GDM1 (cell line): ENCODE measurements around the gene RAI1.
"Not testable (repeated sequence)": the region's sequence is repeated elsewhere in the genome, so short reads cannot be mapped to it uniquely, and the experiment has no call there.

ENCODE experiments used
- DNase-seq: peaks from one replicate; lab custom pipeline; 2025; lab: John Stamatoyannopoulos, UW

Gene RAI1, protein sequence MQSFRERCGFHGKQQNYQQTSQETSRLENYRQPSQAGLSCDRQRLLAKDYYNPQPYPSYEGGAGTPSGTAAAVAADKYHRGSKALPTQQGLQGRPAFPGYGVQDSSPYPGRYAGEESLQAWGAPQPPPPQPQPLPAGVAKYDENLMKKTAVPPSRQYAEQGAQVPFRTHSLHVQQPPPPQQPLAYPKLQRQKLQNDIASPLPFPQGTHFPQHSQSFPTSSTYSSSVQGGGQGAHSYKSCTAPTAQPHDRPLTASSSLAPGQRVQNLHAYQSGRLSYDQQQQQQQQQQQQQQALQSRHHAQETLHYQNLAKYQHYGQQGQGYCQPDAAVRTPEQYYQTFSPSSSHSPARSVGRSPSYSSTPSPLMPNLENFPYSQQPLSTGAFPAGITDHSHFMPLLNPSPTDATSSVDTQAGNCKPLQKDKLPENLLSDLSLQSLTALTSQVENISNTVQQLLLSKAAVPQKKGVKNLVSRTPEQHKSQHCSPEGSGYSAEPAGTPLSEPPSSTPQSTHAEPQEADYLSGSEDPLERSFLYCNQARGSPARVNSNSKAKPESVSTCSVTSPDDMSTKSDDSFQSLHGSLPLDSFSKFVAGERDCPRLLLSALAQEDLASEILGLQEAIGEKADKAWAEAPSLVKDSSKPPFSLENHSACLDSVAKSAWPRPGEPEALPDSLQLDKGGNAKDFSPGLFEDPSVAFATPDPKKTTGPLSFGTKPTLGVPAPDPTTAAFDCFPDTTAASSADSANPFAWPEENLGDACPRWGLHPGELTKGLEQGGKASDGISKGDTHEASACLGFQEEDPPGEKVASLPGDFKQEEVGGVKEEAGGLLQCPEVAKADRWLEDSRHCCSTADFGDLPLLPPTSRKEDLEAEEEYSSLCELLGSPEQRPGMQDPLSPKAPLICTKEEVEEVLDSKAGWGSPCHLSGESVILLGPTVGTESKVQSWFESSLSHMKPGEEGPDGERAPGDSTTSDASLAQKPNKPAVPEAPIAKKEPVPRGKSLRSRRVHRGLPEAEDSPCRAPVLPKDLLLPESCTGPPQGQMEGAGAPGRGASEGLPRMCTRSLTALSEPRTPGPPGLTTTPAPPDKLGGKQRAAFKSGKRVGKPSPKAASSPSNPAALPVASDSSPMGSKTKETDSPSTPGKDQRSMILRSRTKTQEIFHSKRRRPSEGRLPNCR (N-terminal part only)

DNA sequence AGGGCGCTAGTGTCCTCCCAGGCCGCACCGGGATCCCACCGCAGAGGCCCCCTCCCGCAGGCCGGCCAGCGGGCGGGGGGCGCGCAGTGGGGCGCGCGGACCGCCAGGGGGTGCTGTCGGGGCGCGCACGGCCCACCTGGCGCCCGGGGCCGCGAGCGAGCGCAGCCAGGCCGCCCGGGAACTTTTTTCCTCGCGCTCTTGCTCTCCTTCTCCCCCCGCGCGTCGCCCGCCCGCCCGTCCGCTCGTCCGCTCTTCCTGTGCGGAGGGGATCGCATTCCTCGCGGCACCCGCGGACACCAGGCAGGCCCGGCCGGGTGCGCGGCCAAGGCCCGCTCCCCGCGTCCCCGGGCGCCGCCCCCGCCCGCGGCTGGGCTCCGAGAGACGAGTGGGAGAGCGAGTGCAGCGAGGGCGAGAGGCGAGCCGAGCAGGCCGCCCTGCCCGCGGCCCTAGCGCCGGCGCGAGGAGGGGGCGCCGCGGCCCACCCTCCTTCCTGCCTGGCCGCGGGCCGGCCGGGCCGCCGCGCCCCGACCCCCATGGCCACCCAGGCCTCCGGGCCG is at the start of gene RAI1:
Gene RAI1, plus strand, starts transcription at position 272 of the 557 bp plus-strand sequence. CDS start 111,491 bp downstream, outside the sequence.
- peak; percentile 76 for DNase-seq

DNA sequence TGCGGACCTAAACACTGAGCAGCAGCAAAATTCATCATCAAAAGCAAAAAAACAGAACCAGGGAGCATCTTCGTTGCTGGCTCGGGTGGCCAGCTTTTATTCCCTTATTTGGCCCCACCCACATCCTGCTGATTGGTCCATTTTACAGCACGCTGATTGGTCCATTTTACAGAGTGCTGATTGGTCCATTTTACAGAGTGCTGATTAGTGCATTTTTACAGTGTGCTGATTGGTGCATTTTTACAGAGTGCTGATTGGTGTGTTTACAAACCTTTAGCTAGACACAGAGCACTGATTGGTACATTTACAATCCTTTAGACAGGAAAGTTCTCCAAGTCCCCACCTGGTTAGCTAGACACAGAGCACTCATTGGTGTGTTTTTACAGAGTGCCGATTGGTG is 48.6 kb upstream of the RAI1 start:
- DNase-seq = not testable (repeated sequence)

DNA sequence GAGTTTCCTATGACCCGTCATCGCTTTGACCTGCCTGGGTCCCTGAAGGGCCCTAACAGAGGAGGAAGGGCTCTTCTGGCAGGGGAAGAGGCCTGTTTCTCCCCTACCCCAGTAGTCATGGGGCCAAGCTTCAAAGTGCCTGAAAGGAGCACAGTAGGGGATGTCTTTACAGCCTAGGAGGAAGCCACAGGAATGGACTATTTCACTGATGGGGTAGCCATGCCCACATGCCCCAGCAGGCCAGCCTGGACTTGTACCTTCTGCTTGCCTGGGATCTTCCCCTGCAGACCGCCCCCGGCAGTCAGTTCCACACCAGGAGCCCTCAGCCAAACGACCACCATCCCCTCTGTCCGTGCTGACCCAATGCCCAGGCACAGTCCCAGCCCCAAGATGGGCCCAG is 47.9 kb upstream of the RAI1 start:
- no peak for DNase-seq

DNA sequence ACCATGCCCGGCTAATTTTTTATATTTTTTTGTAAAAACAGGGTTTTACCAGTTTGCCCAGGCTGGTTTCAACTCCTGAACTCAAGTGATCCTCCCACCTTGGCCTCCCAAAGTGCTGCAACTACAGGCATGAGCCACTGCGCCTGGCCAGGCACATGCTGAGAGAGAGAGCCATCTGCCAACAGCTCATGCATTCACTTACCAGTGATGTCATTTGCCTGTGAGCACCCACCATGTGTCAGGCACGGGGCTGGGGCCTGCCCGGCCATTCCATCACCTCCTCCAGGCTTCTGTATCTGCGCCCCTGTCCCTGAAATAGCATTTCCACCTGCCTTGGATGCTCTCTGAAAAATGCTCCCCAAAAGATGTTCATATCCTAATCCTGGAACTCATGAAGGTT is 46.1 kb upstream of the RAI1 start:
- DNase-seq = no peak

DNA sequence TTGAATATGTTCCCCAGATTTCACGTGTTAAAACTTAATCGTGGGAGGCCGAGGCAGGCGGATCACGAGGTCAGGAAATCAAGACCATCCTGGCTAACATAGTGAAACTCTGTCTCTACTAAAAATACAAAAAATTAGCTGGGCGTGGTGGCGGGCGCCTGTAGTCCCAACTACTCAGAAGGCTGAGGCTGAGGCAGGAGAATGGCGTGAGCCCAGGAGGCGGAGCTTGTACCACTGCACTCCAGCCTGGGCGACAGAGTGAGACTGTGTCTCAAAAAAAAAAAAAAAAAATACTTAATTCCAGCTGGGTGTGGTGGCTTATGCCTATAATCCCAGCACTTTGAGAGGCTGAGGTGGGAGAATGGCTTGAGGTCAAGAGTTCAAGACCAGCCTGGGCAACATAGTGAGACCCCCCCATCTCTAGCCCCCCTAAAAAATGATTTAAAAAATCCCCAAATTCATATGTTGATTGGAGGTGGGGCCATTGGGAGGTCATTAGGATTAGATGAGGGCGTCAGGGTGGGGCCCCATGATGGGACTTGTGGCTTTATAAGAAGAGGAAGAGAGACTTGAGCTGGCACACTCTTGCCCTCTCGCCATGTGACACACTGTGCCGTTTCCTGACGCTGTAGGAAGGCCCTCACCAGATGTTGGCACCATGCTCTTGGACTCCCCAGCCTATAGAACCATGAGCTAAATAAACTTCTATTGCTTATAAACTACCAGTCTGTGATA is 45.6 kb upstream of the RAI1 start:
- not testable (repeated sequence) for DNase-seq

DNA sequence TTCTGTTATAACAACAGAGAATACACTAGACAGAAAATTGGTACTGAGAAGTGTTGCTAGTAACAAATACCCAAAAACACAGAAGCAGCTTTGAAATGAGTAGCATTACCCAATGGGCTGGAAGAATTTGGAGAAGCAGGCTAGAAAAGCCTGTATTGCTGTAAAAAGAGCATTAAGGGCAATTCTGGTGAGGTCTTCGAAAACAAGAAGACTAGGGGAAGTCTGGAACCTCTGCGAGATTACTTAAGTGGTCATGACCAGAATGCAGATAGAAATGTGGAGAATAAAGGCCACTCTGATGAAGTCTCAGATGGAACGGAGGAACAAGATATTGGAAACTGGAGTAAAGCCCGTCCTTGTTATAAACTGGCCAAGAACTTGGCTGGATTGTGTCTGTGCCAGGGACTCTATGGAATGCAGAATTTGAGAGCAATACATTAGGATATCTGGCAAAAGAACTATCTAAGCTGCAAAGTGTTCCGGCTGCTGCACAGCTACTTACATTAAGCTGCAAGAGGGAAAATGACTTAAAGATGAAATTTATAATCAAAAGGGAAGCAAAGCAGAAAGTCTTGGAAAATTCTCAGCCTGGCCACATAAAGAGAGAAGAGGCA is 44.9 kb upstream of the RAI1 start:
- DNase-seq = no peak

DNA sequence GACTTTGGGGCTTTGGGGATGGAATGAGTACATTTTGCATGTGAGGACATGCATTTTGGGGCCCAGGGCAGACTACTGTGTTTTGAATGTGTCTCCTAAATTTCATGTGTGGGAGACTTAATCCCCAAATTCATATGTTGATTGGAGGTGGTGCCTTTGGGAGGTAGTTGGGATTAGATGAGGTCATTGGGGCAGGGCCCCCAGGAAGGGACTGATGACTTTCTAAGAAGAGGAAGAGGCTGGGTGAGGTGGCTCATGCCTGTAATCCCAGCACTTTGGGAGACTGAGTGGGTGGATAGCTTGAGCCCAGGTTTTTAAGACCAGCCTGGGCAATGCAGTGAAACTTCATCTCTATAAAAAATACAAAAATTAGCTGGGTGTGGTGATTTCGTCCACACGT is 42.8 kb upstream of the RAI1 start:
- no peak for DNase-seq

DNA sequence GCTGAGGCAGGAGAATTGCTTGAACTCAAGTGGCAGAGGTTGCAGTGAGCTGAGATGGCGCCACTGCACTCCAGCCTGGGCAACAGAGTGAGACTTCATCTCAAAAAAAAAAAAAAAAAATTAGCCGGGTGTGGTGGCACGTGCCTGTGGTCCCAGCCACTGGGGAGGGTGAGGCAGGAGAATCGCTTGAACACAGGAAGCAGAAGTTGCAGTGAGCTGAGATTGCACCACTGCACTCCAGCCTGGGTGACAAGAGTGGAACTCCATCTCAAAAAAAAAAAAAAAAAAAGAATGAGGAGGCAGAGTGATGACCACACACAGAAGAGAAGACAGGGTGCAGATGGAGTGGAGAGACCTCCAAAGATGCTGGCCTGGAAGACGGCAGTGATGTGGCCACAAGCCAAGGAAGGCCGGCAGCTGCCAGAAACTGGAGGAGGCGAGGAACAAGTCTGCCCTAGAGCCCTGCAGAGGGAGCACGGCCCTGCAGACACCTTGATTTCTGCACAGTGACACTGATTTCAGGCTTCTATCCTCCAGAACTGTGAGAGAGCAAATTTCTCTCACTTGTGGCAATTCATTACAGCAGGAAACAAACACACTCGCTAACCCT is 41.5 kb upstream of the RAI1 start:
- DNase-seq = not testable (repeated sequence)

DNA sequence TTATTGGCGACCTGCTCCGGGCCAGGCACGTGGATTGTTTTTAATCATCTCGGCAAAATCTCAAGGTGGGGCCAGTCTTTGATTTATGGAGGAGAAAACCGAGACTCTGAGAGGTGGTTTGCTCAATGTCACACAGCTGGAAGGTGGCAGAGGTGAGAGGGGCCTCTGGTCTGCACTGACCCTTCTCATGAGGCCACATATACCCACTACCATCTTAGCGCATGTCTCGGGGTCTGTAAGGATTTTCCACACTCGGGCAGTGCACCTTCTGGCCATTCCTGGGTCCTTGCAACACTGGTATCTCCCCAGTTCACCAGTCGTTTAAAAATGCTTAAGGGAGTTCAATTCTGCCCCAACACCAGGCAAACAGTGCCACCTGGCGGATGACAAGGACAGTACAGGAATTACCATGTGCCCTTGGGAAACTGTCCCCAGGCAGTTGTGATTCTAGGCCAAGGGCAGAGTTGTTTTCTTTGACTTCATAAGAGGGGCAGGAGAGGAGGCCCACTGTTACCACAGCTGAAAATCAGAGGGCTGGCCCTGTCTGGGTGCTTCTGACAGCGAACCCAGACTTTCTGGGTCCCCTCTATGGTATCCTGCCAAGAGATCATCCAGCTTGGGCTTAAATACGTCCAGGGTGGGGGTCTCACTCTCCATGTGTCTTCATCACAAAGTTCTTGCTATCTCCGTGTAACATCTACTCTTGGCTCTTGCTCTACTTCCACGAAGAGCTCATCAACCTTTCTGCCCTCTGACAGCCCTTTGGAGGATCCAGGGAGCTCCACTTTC is 39.4 kb upstream of the RAI1 start:
- peak; percentile 52 for DNase-seq

DNA sequence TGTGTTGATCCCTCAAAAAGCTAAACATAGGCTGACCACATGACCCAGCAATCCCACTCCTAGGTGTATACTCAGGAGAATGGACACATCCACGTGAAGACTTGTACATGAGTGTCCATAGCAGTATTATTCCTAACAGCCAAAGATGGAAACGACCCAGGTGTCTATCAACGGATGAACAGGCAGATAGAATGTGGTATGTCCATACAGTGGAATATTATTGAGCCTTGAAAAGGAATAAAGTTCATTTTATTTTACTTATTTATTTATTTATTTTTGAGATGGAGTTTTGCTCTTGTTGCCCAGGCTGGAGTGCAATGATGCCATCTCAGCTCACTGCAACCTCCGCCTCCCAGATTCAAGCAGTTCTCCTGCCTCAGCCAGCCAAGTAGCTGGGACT is 36.1 kb upstream of the RAI1 start:
- not testable (repeated sequence) for DNase-seq

DNA sequence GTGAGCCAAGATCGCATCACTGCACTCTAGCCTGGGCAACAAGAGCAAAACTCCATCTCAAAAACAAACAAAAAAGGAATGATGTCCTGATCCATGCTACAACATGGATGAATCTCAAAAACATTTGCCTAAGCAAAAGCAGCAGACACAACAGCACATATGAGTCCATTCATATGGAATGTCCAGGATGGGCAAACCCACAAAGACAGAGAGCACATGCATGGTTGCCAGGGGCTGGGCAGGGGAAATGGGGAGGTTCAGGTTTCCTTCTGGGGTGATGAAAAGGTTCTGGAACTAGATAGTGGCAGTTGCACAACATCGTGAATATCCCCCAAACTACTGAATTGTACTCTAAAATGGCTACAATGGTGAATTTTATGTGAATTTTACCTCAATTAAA is 35.3 kb upstream of the RAI1 start:
- DNase-seq = no peak

DNA sequence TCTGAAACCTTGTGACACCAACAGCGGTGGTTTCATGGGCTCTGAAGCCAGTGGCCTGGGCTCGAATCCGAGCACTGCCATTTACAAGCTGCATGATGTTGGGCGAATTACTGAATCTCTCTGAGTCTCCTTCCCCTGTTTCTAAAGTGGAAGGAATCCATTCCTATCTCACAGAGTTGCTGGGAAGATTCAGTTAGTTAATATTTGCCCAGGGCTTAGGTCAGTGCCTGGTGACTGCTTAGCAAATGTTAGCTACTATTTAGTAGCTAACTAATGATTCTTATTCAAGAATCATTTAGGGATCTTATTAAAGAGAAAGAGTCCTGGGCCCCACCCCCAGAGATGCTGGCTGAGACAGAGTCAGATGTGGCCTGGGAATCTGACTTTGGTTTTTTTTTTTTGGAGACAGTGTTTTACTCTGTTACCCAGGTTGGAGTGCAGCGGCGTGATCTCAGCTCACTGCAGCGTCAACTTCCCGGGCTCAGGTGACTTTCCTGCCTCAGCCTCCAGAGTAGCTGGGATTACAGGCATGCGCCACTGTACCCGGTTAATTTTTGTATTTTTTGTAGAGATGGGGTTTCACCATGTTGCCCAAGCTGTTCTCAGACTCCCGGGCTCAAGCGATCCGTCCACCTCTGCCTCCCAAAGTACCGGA is 33.6 kb upstream of the RAI1 start:
- DNase-seq = no peak

DNA sequence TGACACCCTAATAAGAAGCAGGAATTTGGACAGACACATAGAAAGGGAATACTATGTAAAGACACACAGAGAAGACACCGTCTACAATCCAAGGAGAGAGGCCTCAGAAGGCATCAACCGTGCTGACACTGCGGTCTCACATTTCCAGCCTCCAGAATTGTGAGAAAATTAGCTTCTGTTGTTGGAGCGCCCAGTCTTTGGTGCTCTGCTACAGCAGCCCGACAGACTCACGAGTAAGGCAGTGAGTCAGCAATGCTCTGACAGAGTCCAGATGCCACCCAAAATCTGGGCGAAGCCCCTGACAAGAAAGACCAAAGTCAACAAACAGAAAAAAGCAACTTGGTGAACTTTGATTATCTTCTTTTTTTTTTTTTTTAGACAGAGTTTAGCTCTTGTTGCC is 32.5 kb upstream of the RAI1 start:
- DNase-seq = no peak

DNA sequence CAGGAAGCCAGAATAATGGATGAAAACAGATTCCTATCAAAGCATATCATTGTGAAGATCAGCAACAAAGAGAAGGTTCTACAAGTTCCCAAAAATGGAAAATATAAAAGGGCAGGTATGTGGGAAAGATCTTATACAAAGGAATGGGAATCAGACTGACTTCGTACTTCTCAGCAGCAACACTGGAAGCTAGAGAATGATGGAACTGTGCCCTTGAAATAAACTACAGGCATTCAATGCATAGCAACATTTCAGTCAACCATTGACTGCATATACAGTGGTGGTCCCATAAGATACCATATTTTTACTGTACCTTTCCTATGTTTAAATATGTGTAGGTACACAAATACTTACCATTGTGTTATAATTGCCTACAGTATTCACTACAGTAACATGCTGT is 30.3 kb upstream of the RAI1 start:
- DNase-seq = no peak

DNA sequence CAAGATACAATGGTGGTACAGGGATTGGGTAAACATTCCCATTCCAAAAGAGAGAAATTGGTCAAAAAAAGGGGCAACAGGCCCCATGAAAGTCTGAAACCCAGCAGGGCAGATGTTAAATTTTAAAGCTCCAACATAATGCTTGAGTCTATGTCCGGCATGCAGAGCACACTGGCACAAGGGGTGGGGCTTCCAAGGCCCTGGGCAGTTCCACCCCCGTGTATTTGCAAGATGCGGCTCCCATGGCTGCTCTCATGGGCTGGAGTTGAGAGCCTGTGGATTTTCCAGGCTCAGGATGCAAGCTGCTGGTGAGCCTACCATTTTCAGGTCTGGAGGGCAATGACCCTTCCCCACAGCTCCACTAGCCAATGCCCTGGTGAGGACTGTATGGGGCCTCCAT is 27.9 kb upstream of the RAI1 start:
- no peak for DNase-seq

DNA sequence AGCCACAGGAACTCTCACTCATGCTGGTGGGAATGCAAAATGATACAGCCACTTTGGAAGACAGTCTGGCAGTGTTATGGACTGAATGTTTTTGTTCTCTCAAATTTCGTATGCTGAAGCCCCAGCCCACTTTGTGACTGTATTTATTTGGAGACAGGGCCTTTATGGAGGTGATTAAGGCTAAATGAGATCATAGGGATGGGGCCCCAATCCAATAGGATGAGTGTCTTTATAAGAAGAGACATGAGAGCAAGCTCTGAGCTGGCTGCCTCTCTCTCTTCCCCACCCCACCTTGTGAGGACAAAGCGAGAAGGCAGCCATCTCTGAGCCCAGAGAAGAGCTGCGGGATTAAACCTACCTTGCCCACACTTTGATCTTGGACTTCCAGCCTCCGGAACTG is 21.9 kb upstream of the RAI1 start:
- DNase-seq = no peak

DNA sequence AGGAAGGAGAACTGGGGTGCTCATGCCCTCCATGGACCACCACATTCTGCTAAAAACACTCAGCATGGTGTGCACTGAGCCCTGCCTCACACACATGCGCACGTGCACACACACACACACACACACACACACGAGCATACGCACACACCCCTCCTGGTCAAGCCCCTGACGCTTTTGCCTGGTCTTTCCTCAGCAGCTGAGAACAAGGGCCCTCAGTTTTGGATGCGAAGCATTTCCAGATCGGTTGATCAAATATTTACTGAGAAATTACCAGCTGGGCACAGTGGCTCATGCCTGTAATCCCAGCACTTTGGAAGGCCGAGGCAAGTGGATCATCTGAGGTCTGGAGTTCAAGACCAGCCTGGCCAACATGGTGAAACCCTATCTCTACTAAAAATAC is 20.1 kb upstream of the RAI1 start:
- no peak for DNase-seq

DNA sequence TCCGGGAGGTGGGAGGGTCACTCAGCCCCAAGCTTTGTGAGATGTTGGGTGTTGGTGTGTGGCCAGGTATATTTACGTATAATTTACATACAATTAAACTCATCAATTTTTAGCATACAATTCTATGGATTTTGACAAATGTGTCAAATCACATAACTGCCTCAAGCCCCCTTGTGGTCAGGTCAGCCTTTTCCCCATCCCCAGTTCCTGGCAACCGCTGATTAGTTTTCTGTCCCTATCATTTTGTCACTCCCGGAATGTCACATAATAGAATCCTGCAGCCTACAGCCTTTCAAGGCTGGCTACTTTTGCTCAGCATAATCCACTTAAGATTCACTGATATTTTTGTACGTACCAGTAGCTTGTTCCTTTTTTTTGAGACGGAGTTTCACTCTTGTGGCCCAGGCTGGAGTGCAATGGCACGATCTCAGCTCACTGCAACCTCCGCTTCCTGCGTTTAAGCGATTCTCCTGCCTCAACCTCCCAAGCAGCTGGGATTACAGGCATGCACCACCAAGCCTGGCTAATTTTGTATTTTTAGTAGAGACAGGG is 19.3 kb upstream of the RAI1 start:
- no peak for DNase-seq
